HTR-8/SVneo (cell line): ENCODE results near the gene THSD7B.

Experiments
- DNase-seq: peaks from one replicate; pipeline ENCODE4 v3.0.0; 2011; ENCODE audit warnings: low spot score, mixed read lengths; ENCODE audit not compliant: insufficient read length
- FAIRE-seq: peaks from 2 replicates; lab custom pipeline; 2011; peaks lifted over from hg19 to GRCh38; lab: Jason Lieb, UNC

Gene THSD7B

DNA sequence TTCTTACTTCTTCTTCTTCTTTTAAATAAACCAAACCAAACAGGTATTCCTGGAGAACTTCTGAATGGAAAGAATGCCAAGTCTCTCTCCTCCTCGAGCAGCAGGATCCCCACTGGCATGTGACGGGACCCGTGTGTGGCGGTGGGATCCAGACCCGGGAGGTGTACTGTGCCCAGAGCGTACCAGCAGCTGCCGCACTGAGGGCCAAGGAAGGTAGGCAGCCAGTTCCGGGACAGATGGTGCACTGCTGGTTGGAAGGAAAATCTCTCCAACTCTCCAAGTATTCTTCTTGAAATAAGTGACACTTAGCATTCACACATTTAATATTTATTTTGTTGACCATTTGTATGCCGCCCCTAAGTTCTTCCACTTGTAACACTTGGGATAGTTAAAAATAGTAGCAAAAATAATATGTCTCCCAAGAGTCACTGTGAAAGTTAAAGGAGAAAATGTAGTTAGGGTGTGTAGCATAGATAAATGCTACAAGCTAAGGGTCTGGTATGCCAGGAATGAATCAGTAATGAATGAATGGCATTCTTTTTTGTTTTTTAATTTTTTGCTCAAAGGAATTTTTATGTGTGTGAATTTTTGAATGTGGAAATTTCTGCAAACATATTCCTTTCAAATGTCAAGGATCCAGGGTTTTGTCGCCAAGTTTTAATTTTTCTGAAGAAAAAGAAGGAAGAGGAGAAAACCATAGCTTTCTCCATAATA lies 349.9 kb downstream of the THSD7B start:
- FAIRE-seq: no peak

GRCh38 chr2:137115795-137116089 lies 350.4 kb downstream of the THSD7B start:
- DNase-seq (no peak), FAIRE-seq (no peak)

More for the DNA sequence above, 349.9 kb downstream of the THSD7B start:
- no peak for DNase-seq

- FAIRE-seq: no peak
- DNase-seq: peak; percentile 13
These were observed 352.0 kb downstream of the THSD7B start for GRCh38 chr2:137117385-137117784.

DNA sequence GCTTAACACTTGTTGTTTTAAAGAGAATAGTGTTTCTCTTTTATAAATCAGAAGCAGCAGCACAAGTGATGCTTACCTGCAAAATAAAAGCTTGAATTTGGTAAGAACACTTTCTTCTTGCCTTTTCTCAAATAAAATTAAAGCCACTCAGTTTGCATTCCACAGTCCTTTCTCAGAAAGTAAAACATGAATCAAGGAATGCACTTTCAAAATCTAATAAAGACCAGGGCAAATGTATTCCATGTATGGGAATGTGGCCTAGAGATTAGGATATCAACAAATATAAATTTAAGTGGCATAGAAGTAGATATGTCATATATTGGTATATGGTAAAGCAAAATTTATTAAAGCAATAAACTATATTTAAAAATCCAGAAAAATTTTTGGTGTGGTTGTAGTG lies 352.8 kb downstream of the THSD7B start:
- FAIRE-seq (no peak), DNase-seq (no peak)

DNA sequence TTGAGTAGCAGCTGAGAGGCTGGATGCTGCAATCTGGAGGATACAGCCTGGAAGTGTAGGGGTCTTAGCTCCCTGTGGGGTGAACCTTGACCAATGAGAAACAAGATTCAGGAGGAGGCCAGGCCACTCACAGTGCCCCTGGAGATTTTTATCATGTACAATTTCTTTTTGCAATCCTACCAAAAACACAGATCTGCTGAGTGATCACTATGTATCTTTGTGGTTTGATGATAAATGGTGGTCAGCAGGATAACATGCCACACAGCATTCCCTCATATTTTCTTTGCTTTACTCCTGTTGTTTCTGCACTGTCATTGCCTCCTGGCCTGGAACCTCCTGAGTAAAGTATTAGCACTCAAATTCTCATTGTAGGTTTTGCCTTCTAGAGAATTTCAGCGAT lies 357.9 kb downstream of the THSD7B start:
- DNase-seq (peak; percentile 2), FAIRE-seq (no peak)

GRCh38 chr2:137133225-137133624 lies 367.9 kb downstream of the THSD7B start:
- DNase-seq (no peak), FAIRE-seq (no peak)

DNA sequence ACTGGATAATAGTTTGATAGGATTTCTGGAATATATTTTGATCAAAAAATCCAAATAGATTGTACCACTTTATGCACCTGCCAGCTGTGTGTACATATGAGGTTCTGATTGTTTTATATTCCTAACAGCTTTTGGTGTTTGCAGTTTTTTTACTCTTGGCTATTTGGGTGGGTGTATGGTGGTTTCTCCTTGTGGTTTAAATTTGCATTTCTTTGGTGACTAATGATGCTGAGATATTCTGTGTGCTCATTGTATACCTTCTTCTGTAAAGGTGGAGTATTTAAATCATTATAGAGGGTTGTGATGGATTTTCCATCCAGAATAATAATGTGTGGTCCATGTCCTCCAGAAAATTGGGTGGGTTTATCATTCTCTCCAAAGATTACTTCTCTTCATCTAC lies 372.9 kb downstream of the THSD7B start:
- FAIRE-seq (no peak), DNase-seq (no peak)

GRCh38 chr2:137151731-137152130 lies 386.4 kb downstream of the THSD7B start:
- FAIRE-seq (no peak), DNase-seq (no peak)

DNA sequence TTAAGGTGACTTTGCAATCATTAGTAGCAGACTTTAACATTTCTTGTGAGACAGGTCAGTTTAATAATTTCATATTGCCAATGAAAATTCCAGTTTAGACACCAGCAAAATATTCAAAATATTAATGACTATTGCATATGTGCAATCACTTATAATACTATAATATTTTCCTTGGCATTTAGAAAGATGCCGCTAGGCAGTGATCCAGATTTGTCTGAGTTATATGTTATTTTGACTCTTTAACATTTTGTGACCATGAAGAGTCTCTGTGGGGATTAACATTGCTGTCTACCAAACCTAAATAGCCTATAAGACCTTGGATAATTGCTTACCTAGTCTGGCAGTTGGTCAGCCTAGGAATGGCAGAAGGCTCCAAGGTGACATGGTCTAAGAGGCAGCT lies 389.6 kb downstream of the THSD7B start:
- FAIRE-seq: no peak
- no peak for DNase-seq

DNA sequence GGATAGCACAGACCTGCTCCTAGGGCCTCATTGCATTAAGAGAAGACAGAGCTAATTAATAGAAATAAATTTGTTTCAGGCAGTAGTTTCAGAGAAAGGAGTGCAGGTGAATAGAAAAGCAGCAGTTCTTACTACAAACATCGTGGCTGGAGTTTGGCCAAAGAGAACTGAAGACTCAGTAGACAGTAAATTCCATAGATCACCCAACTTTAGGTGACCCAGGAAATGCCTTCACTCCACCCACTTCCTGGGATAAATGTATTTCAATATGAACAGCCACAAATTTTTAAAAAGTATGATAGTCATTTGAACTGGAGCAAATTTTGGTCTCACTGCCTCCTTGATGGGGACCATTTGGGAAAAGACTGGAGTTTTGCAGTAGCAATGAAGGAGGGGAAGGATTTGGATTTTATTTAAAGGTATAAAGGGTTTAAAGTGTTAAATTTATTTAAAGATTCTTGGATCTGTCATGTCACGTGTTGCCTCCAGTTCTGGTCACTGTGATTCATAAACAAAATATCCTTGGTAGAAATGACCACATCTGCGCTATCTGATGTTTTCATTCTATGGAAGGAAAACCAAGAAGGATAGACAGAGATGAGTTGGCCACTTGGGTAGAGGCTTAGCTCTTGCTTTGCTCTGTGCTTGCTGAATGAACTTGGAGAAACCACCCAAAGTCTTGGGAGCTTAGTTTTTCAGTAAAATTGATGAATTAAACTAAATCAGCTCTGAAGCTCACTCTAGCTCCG lies 390.2 kb downstream of the THSD7B start:
- peak; percentile 33 for DNase-seq
- FAIRE-seq: no peak

GRCh38 chr2:137156221-137156844 lies 391.0 kb downstream of the THSD7B start:
- no peak for FAIRE-seq
- no peak for DNase-seq

GRCh38 chr2:137157851-137158250 lies 392.5 kb downstream of the THSD7B start:
- no peak for FAIRE-seq
- no peak for DNase-seq

- no peak for DNase-seq
- no peak for FAIRE-seq
These were observed 395.9 kb downstream of the THSD7B start for GRCh38 chr2:137161250-137161649.

GRCh38 chr2:137165968-137166367 lies 400.6 kb downstream of the THSD7B start:
- DNase-seq (no peak), FAIRE-seq (no peak)

DNA sequence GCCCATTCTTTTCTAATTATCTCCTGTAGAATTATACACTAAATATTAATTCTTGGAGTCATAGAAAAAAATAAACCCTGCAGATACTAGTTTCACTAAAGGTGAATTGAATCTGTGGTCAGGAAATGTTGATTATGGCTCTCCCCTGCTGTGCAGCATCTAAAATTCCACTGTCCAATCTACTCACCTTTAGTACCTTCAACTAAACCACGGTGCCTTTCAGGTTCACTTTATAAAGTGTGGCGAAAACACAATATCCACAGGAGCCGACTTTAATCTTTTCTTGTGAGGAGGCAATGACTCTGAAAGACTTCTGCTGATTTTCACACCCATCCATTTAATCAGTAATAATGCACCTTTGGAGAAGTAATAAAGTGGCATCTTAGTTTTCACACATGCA lies 402.3 kb downstream of the THSD7B start:
- DNase-seq (no peak), FAIRE-seq (no peak)

DNA sequence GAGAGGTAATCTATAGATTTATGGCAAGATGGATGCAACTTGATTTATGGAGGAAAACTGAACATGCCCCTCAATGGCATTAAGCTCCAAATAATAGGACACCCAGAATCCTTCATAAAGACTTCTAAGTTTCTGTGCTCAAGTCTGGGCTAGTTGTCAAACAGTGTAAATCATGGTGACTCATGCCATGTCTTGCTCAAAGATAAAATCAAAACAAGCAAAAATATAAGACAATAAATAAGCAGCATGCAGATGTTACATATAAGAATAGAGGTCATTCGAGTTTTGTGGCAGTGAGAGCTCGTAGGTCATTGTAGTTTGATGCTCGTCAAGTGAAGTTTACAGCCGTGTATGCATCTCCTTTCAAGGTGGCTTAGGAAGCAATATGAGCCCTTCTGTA lies 403.2 kb downstream of the THSD7B start:
- no peak for FAIRE-seq
- DNase-seq: peak; percentile 32

DNA sequence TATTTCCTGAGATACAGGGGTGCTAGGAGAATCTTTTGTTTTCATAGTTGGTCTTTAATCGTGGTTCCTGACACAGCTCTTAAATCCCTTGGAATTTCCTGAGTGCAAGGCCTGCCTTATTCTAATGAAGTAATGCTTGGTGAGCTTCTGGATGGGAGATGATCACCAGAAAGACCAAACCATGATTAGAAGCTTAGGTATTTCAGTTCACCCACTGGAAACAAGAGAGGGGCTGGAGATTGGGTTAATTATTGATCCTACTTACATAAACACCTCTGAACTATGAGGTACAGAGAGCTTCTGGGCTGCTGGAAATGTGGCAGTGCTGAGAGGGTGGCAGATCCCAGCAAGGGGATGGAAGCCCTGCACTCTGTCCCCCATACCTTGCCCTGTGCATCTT lies 406.8 kb downstream of the THSD7B start:
- no peak for FAIRE-seq
- no peak for DNase-seq

DNA sequence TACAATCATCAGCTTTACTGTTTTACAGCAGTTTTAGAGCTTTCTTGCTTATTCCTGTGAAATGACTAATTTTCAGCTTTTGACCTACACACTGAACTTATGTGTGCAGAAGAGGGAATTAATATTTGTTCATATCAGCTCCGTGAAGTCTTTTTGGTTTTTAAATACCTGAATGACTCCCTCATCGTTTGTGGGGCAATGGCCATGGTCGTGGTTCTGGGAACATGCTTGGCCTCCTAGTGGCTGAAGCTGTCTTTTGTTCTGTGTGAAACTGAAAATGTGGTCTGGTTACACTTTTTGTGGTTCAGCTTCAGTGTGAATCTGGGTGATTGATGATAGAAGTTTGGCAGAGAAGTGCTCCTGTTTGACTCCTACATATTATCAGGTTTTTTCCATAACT lies 408.1 kb downstream of the THSD7B start:
- FAIRE-seq (no peak), DNase-seq (peak; percentile 12)

GRCh38 chr2:137175246-137175645 lies 409.9 kb downstream of the THSD7B start:
- FAIRE-seq: no peak
- no peak for DNase-seq

DNA sequence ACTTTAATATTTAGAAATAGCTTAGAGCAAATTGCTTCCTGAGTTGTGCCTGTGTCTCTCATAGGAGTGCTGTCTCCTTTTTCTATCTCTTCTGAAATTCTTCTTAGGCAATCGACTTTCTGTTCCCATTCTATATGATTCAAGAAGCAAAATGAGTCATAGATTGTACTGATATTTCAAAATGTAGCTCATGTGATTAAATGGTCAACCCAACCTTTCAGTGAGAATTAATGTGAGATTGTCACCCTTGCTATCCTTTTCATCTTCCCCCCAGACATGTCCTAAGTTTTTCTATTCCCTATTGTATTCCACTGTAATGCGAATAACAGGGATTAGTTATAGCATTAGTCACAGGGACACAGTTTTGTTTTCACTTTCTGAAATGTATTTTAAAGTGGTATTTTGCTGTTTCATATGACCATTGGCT lies 413.6 kb downstream of the THSD7B start:
- DNase-seq (peak; percentile 5), FAIRE-seq (no peak)

DNA sequence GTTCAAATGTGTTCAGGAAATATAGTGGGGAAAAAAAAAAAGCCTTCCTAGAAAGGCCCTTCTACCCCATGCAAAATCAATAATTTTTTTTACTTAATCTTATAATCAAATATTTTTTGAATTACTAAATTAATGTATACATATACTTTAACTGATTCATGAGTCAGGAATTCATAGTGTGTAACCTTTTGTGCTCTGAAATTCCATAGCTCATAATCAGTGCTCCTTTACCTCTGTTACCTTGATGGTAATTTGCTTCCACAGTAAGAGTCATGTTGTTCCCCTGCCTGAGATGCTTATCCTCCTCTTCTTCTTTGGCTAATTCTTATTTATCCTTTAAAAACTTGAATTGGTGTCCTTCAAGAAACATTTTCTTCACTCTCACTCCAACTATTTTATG lies 414.2 kb downstream of the THSD7B start:
- FAIRE-seq: no peak
- no peak for DNase-seq
